Gastrocnemius medialis (tissue), 4 donors: Measurements from ENCODE around the gene ICAM4.

Experiments
- POLR2A ChIP-seq, 2 donors: fragments of 450-650 bp; IDR thresholded peaks; one replicate each; pipeline ENCODE4 v1.6.1; 2017; ENCODE audit warnings: antibody characterized with exemption in 2 of 2, mild to moderate bottlenecking in 2 of 2, moderate library complexity in 2 of 2
- TF ChIP-seq, protein P1 (sequence below), 5 experiments: fragments of 450-650 bp in 3 of 5; fragments of 200-600 bp in 2 of 5; sonication (generic) in 2 of 5; IDR thresholded peaks in 4 of 5; conservative IDR thresholded peaks in 1 of 5; 1 replicate in 4 of 5; 2 replicates in 1 of 5; pipeline ENCODE4 v1.5.1; 2016 to 2019; ENCODE audit warnings: antibody characterized with exemption in 5 of 5, mild to moderate bottlenecking in 3 of 5, moderate library complexity in 3 of 5

GRCh38 chr19:10259162-10259905, 27.4 kb upstream of the ICAM4 start:
- TF ChIP-seq POLR2A (IDR thresholded peaks at IDR 0.05), result no peak
- TF ChIP-seq, protein P1, sequence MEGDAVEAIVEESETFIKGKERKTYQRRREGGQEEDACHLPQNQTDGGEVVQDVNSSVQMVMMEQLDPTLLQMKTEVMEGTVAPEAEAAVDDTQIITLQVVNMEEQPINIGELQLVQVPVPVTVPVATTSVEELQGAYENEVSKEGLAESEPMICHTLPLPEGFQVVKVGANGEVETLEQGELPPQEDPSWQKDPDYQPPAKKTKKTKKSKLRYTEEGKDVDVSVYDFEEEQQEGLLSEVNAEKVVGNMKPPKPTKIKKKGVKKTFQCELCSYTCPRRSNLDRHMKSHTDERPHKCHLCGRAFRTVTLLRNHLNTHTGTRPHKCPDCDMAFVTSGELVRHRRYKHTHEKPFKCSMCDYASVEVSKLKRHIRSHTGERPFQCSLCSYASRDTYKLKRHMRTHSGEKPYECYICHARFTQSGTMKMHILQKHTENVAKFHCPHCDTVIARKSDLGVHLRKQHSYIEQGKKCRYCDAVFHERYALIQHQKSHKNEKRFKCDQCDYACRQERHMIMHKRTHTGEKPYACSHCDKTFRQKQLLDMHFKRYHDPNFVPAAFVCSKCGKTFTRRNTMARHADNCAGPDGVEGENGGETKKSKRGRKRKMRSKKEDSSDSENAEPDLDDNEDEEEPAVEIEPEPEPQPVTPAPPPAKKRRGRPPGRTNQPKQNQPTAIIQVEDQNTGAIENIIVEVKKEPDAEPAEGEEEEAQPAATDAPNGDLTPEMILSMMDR (IDR thresholded peaks at IDR 0.05 in 4 of 5, conservative IDR thresholded peaks at IDR 0.05 in 1 of 5), result peak; percentile 16 to 79 (median 63)
